Measurements from ENCODE around the gene NMB.

The NMB gene

GRCh38 chr15:84609818-84610525 is 48.0 kb downstream of the NMB start:
- DNase-seq, result no peak

GRCh38 chr15:84608707-84609284 is 49.2 kb downstream of the NMB start:
- no peak for DNase-seq

- DNase-seq, result no peak
Measured at GRCh38 chr15:84606653-84607120, 51.3 kb downstream of the NMB start.

GRCh38 chr15:84605554-84605882 is 52.5 kb downstream of the NMB start:
- DNase-seq, result no peak

Measured in bone marrow (tissue), 2 donors.